ENCODE results near the gene POC5.

DNA sequence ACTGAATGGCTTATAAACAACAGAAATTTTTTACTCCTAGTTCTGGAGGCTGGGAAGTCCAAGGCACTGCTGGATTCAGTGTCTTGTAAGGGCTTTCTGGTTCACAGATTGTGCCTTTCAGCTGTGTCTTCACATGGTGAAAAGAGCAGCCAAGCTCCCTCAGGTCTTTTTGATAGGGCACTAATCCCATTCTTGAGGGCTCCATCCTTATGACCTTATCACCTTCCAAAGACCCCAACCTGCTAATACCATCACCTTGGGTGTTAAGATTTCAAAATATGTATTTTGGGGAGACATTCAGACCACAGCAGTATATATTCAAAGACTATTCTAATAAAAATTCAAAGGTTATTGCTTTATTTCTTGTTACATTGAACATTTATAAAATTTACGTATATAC, 16.5 kb upstream of the POC5 start:
- TF ChIP-seq CTCF (IDR thresholded peaks at IDR 0.05) (no peak), POLR2A (IDR thresholded peaks at IDR 0.05) (no peak)

Measured in body of pancreas (tissue), 4 donors.